WTC11 (cell line): ENCODE results near the gene KITLG.

Experiments used
- CREM ChIP-seq: sonication (generic); formaldehyde crosslinking; IDR thresholded peaks from 2 replicates; pipeline ENCODE4 v1.8.1; 2022; ENCODE audit warnings: mild to moderate bottlenecking, missing genetic modification reagents, moderate library complexity
- CTCF ChIP-seq: fragments of 200-600 bp; IDR thresholded peaks from 2 replicates; pipeline ENCODE4 v1.8.0; 2022; ENCODE audit warnings: antibody characterized with exemption
- PREB ChIP-seq: sonication (generic); formaldehyde crosslinking; IDR thresholded peaks from 2 replicates; pipeline ENCODE4 v1.8.1; 2022; ENCODE audit warnings: mild to moderate bottlenecking, missing genetic modification reagents, moderate library complexity, borderline replicate concordance
- ZNF219 ChIP-seq: sonication (generic); formaldehyde crosslinking; IDR thresholded peaks from 2 replicates; pipeline ENCODE4 v1.8.0; 2023; ENCODE audit warnings: missing genetic modification reagents, mild to moderate bottlenecking, borderline replicate concordance

DNA sequence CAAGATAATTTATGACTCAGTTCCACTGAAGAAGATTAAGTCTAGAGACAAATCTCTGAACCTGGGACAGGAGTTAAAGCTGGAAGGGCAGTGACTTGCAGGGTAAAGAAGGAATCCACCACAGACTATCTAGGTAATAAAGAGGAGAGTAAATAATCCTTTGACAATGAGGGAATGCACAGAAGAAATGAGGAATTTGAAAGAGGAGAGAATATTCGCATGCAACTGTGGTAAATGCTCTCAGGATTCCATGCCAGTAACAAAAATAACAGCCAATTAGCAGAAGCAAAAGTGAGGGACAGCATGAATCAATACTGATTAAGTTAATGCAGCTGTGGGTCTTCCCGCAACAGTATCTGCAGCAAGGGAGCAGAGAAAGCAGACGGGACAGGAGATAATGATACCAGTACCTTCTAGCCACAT, 77.0 kb downstream of the KITLG start:
- no peak for TF ChIP-seq CREM (CRISPR knock-in tag)
- TF ChIP-seq CTCF: no peak
- TF ChIP-seq PREB (CRISPR knock-in tag): no peak
- no peak for TF ChIP-seq ZNF219 (CRISPR knock-in tag)
